ENCODE measurements around the gene GNG14.

The GNG14 gene

GRCh38 chr19:12727745-12728433 lies 40.1 kb downstream of the GNG14 start:
- DNase-seq = no peak

- no peak for DNase-seq
Observed at GRCh38 chr19:12730064-12730463, 42.3 kb downstream of the GNG14 start.

- DNase-seq = no peak
Observed at GRCh38 chr19:12731337-12731736, 43.5 kb downstream of the GNG14 start.

- peak; percentile 52 for DNase-seq
Observed at GRCh38 chr19:12733369-12734214, 45.8 kb downstream of the GNG14 start.

- peak; percentile 100 for DNase-seq
Observed at GRCh38 chr19:12736995-12737834, 49.4 kb downstream of the GNG14 start, which contains the start of gene GET3. Gene GET3, plus strand, starts transcription at chr19:12737497. Its CDS starts 9 bp downstream, at chr19:12737506.

- no peak for DNase-seq
Observed at GRCh38 chr19:12737835-12738351, 50.1 kb downstream of the GNG14 start.

All from NCI-H2171 treated with DMSO at 0.1 percent for 48 hours (cell line).